HEK293 (cell line): ENCODE measurements around the gene BICD1.
A peak's percentile ranks its signal among the peaks of the same experiment; 100 is the strongest.

ENCODE experiments used
- CTCF ChIA-PET: fragments of 350-600 bp; formaldehyde crosslinking; extraction: SDS; loops from one replicate; lab custom pipeline; 2021; ENCODE audit warnings: antibody characterized with exemption; lab: Yijun Ruan, JAX
- POLR2A ChIA-PET: fragments of 300-600 bp; formaldehyde crosslinking; extraction: SDS; loops from one replicate; lab custom pipeline; 2020; ENCODE audit warnings: antibody characterized with exemption, inconsistent platforms; lab: Yijun Ruan, JAX
- H3K27ac ChIP-seq: fragments of 200-500 bp; sonication (Bioruptor generic); 2 replicates; pipeline ENCODE4 v1.5.1; 2014; ENCODE audit warnings: low read depth, low read length, control low read depth, inconsistent platforms; ENCODE audit errors: extremely low read depth
- H3K36me3 ChIP-seq, 2 experiments: fragments of 200-500 bp in 1 of 2; sonication (Bioruptor generic) in 1 of 2; 1 replicate in 1 of 2; 2 replicates in 1 of 2; pipeline ENCODE4 v1.5.1; 2014 to 2017; ENCODE audit warnings: inconsistent platforms in 2 of 2, low read length in 2 of 2; ENCODE audit not compliant: control insufficient read depth in 2 of 2, insufficient read depth in 1 of 2
- H3K4me1 ChIP-seq: fragments of 200-500 bp; sonication (Bioruptor generic); 2 replicates; pipeline ENCODE4 v1.5.1; 2014; ENCODE audit warnings: mild to moderate bottlenecking, low read length, inconsistent platforms; ENCODE audit not compliant: control insufficient read depth, insufficient read depth
- H3K4me3 ChIP-seq: 2 replicates; pipeline ENCODE4 v1.5.1; 2011; ENCODE audit warnings: low read depth, mild to moderate bottlenecking, control low read depth, low read length, moderate library complexity
- H3K9me3 ChIP-seq: fragments of 200-500 bp; sonication (Bioruptor generic); 2 replicates; pipeline ENCODE4 v1.5.1; 2014; ENCODE audit warnings: low read depth, low read length, inconsistent platforms; ENCODE audit not compliant: control insufficient read depth, insufficient read depth
- GLIS1 ChIP-seq: fragments of 450-650 bp; formaldehyde crosslinking; IDR thresholded peaks from 2 replicates; pipeline ENCODE4 v1.5.1; 2016; ENCODE audit warnings: missing biosample characterization, missing genetic modification characterization
- SETDB1 ChIP-seq: IDR thresholded peaks from one replicate; pipeline ENCODE4 v1.6.1; 2017; ENCODE audit warnings: mild to moderate bottlenecking, low read length, moderate library complexity, mixed read lengths; ENCODE audit not compliant: insufficient read length
- TCF7L2 ChIP-seq: IDR thresholded peaks from 2 replicates; pipeline ENCODE4 v1.6.1; 2011; ENCODE audit warnings: low read depth, mild to moderate bottlenecking, inconsistent platforms, low read length, moderate library complexity, borderline replicate concordance
- YY1 ChIP-seq: fragments of 450-650 bp; formaldehyde crosslinking; IDR thresholded peaks from 2 replicates; pipeline ENCODE4 v1.5.1; 2018; ENCODE audit warnings: missing biosample characterization, missing genetic modification characterization
- ZBTB6 ChIP-seq: fragments of 450-650 bp; formaldehyde crosslinking; IDR thresholded peaks from 2 replicates; pipeline ENCODE4 v1.5.1; 2017; ENCODE audit warnings: missing biosample characterization, missing genetic modification characterization
- ZNF169 ChIP-seq: fragments of 450-650 bp; formaldehyde crosslinking; IDR thresholded peaks from 2 replicates; pipeline ENCODE4 v1.5.1; 2016; ENCODE audit warnings: missing biosample characterization, missing genetic modification characterization
- ZNF248 ChIP-seq: fragments of 450-650 bp; formaldehyde crosslinking; IDR thresholded peaks from 2 replicates; pipeline ENCODE4 v1.5.1; 2017; ENCODE audit warnings: missing biosample characterization, missing genetic modification characterization
- ZNF404 ChIP-seq: fragments of 450-650 bp; formaldehyde crosslinking; IDR thresholded peaks from 2 replicates; pipeline ENCODE4 v1.5.1; 2017; ENCODE audit warnings: missing biosample characterization, missing genetic modification characterization
- ZNF426 ChIP-seq: fragments of 450-650 bp; formaldehyde crosslinking; IDR thresholded peaks from 2 replicates; pipeline ENCODE4 v1.5.1; 2017; ENCODE audit warnings: missing biosample characterization, missing genetic modification characterization, mild to moderate bottlenecking, inconsistent platforms, moderate library complexity
- ZNF473 ChIP-seq: fragments of 450-650 bp; formaldehyde crosslinking; IDR thresholded peaks from 2 replicates; pipeline ENCODE4 v1.5.1; 2017; ENCODE audit warnings: missing biosample characterization, missing genetic modification characterization
- ZNF513 ChIP-seq: fragments of 450-650 bp; IDR thresholded peaks from 2 replicates; pipeline ENCODE4 v1.5.1; 2018; ENCODE audit warnings: missing biosample characterization, missing genetic modification characterization
- ZNF561 ChIP-seq: fragments of 450-650 bp; IDR thresholded peaks from 2 replicates; pipeline ENCODE4 v1.5.1; 2018; ENCODE audit warnings: missing biosample characterization, missing genetic modification characterization, borderline replicate concordance
- ZNF600 ChIP-seq: fragments of 450-650 bp; formaldehyde crosslinking; IDR thresholded peaks from 2 replicates; pipeline ENCODE4 v1.5.1; 2016; ENCODE audit warnings: missing biosample characterization, missing genetic modification characterization
- TF ChIP-seq, protein P1 (sequence below): fragments of 450-650 bp; formaldehyde crosslinking; IDR thresholded peaks from 2 replicates; pipeline ENCODE4 v1.5.1; 2016; ENCODE audit warnings: missing biosample characterization, missing genetic modification characterization

BICD1 gene

DNA sequence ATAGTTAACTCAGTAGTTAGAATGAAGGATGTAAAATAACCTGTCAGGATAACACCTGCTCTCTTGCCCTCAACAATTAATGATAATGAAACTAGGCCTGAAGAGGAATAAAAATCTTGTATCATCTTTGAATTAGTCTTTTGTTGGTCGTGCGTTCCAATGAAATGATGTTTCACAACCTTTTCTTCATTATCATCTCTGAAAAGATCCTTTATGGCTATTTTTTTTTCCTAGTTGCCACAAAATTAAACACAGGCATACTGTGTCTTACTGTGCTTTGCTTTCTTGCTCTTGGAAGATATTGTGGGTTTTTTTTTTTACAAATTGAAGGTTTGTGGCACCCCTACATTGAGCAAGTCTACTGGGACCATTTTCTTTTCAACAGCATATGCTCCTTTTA, 128.6 kb downstream of the BICD1 start (continued):
- no peak for TF ChIP-seq SETDB1
- TF ChIP-seq ZBTB6 (tag by site-specific recombination): no peak
- TF ChIP-seq ZNF473 (tag by site-specific recombination): no peak
- TF ChIP-seq TCF7L2: no peak

GRCh38 chr12:32240162-32240561, 133.5 kb downstream of the BICD1 start:
- TF ChIP-seq GLIS1 (tag by site-specific recombination) (peak; percentile 86), ZNF404 (no peak), ZNF600 (tag by site-specific recombination) (no peak), ZNF426 (tag by site-specific recombination) (no peak)
- TF ChIP-seq, protein P1, sequence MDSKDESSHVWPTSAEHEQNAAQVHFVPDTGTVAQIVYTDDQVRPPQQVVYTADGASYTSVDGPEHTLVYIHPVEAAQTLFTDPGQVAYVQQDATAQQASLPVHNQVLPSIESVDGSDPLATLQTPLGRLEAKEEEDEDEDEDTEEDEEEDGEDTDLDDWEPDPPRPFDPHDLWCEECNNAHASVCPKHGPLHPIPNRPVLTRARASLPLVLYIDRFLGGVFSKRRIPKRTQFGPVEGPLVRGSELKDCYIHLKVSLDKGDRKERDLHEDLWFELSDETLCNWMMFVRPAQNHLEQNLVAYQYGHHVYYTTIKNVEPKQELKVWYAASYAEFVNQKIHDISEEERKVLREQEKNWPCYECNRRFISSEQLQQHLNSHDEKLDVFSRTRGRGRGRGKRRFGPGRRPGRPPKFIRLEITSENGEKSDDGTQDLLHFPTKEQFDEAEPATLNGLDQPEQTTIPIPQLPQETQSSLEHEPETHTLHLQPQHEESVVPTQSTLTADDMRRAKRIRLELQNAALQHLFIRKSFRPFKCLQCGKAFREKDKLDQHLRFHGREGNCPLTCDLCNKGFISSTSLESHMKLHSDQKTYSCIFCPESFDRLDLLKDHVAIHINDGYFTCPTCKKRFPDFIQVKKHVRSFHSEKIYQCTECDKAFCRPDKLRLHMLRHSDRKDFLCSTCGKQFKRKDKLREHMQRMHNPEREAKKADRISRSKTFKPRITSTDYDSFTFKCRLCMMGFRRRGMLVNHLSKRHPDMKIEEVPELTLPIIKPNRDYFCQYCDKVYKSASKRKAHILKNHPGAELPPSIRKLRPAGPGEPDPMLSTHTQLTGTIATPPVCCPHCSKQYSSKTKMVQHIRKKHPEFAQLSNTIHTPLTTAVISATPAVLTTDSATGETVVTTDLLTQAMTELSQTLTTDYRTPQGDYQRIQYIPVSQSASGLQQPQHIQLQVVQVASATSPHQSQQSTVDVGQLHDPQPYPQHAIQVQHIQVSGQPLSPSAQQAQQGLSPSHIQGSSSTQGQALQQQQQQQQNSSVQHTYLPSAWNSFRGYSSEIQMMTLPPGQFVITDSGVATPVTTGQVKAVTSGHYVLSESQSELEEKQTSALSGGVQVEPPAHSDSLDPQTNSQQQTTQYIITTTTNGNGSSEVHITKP: no peak
- no peak overlapping the region for H3K27ac ChIP-seq
- CTCF ChIA-PET: interaction anchor here (0.6 kb wide), 1 partner anchor 66 kb away, joined by 3 read pairs; no protein-coding TSS in a partner anchor
- H3K9me3 ChIP-seq: no peaks in the 10 kb centered on the region
- no peaks in the 10 kb centered on the region for H3K4me1 ChIP-seq
- POLR2A ChIA-PET: no interaction called here
- H3K36me3 ChIP-seq: no peaks in the 10 kb centered on the region
- no peak overlapping the region for H3K4me3 ChIP-seq

DNA sequence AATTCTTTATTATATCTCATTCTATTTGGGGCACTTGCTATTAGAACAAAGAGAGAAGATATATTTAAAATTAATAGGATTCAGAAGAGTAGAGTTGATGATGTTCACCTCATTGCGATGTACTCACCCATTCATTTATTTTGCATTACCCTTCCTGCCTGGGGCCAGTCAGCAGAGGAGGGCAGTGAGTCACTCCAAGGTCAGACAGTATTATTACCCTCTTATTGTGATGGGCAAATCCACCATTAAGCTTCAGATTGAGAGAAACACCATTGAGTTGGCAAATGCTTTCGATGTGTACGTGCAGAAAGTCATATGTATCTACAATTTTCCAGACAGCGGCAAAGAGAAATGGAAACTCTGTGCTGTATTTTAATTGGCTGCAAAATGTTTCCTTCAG, 134.2 kb downstream of the BICD1 start:
- Histone ChIP-seq H3K27ac (no peak overlapping the region), H3K36me3 (no peaks in the 10 kb centered on the region), H3K4me3 (no peak overlapping the region), H3K9me3 (no peaks in the 10 kb centered on the region), H3K4me1 (no peaks in the 10 kb centered on the region)
- CTCF ChIA-PET: no interaction called here
- TF ChIP-seq ZNF169 (tag by site-specific recombination): no peak
- POLR2A ChIA-PET: no interaction called here

DNA sequence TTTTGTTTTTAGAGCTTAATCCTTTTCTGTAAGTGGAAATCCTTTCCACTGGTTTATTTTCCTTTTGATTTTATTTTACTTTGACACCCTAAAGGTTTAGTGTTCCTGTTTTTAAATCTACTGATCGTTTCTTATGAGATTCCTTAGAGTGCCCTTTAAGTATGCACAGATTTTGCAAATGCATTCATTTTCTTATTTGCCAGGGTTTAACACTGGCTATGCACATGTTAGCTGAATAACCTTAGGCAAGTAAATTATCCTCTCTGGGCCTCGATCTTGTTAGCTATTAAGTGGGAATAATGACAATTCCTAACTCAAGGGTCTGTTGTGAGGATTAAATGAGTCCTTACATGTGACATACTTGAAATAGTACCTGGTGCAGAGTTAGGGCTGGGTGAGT, 136.0 kb downstream of the BICD1 start:
- POLR2A ChIA-PET: no interaction called here
- H3K36me3 ChIP-seq: no peaks in the 10 kb centered on the region
- CTCF ChIA-PET: interaction anchor here (0.7 kb wide), 1 partner anchor 19 kb away, joined by 3 read pairs; no protein-coding TSS in a partner anchor

More for the DNA sequence above, 136.0 kb downstream of the BICD1 start:
- H3K9me3 ChIP-seq: no peaks in the 10 kb centered on the region
- no peaks in the 10 kb centered on the region for H3K4me1 ChIP-seq
- no peak overlapping the region for H3K4me3 ChIP-seq
- no peak overlapping the region for H3K27ac ChIP-seq
- TF ChIP-seq ZNF248 (tag by site-specific recombination) (no peak), ZNF513 (tag by site-specific recombination) (no peak), ZNF561 (tag by site-specific recombination) (no peak), YY1 (no peak)
- TF ChIP-seq, all 188 proteins: peak for 0
